RWPE2 (cell line): ENCODE results near the gene KLHL26.

Experiments used
- ATAC-seq: fragments of 200-7000 bp; cut with Tn5 transposase; 3 replicates; pipeline ENCODE4 v1.9.1; 2021; ENCODE audit warnings: low read depth
- DNase-seq: peaks from one replicate; pipeline ENCODE4 v3.0.0-alpha.2; 2020; ENCODE audit warnings: low spot score
- H3K27ac ChIP-seq: fragments of 450-650 bp; 2 replicates; pipeline ENCODE4 v1.5.1; 2017; ENCODE audit warnings: mild to moderate bottlenecking; ENCODE audit not compliant: poor library complexity, severe bottlenecking
- H3K27me3 ChIP-seq: fragments of 250-450 bp; sonication (Bioruptor Pico); 2 replicates; pipeline ENCODE4 v1.5.1; 2021; ENCODE audit warnings: mild to moderate bottlenecking, moderate library complexity; ENCODE audit not compliant: insufficient read depth, poor library complexity, severe bottlenecking
- H3K36me3 ChIP-seq: fragments of 250-450 bp; sonication (Bioruptor Pico); 2 replicates; pipeline ENCODE4 v1.5.1; 2020; ENCODE audit warnings: low read depth, mild to moderate bottlenecking, moderate library complexity
- H3K4me1 ChIP-seq: fragments of 250-450 bp; sonication (Bioruptor Pico); 2 replicates; pipeline ENCODE4 v1.5.1; 2021; ENCODE audit warnings: mild to moderate bottlenecking, moderate library complexity; ENCODE audit not compliant: insufficient read depth, poor library complexity, severe bottlenecking
- H3K4me3 ChIP-seq: fragments of 250-450 bp; sonication (Bioruptor Pico); 2 replicates; pipeline ENCODE4 v1.5.1; 2021; ENCODE audit warnings: mild to moderate bottlenecking, moderate library complexity; ENCODE audit not compliant: severe bottlenecking
- H3K9me3 ChIP-seq: fragments of 250-450 bp; sonication (Bioruptor Pico); 2 replicates; pipeline ENCODE4 v1.5.1; 2021; ENCODE audit warnings: mild to moderate bottlenecking, moderate library complexity; ENCODE audit not compliant: severe bottlenecking
- TF ChIP-seq, protein P1 (sequence below): fragments of 450-650 bp; IDR thresholded peaks from one replicate; pipeline ENCODE4 v1.5.1; 2017; ENCODE audit warnings: mild to moderate bottlenecking, moderate library complexity; ENCODE audit not compliant: poor library complexity, severe bottlenecking

The KLHL26 gene

DNA sequence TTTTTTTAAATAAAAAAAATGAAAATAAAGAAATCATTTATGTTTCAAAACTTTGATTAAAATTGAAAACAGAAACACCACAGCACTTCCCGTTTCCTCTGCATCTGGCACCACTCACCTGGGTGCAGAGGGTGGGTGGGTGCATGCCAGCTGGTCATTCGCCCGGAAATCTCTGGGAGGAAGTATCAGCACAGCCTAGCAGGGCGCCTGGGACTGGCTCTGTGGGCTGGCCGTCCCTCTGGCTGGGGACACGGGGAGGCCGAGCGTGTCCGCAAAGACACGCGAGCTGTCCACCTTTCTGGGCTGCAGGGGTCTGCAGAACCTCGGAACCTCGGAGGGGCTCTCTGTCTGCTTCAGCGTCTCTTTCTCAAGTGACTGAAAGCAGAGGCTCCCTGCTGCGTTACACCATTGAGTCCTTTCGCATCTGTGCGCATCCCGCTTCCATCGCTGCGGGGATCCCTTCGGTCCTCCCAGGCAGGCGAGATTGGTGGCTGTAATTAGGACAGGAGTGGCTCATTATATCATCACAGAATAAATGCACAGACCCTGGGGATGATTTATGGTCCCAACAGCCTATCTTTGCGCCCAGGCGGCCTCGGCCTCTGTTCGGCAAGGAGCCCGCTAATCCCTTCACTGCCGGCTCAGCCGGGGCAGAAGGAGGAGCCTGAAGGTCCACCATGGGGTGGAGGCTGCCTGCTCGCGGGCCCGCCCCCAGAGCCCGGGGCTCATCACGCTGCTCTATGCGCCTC lies 63.8 kb downstream of the KLHL26 start:
- no peak for DNase-seq
- no peaks in the 10 kb centered on the region for H3K27me3 ChIP-seq
- ATAC-seq: peak; percentile 86
- TF ChIP-seq, protein P1, sequence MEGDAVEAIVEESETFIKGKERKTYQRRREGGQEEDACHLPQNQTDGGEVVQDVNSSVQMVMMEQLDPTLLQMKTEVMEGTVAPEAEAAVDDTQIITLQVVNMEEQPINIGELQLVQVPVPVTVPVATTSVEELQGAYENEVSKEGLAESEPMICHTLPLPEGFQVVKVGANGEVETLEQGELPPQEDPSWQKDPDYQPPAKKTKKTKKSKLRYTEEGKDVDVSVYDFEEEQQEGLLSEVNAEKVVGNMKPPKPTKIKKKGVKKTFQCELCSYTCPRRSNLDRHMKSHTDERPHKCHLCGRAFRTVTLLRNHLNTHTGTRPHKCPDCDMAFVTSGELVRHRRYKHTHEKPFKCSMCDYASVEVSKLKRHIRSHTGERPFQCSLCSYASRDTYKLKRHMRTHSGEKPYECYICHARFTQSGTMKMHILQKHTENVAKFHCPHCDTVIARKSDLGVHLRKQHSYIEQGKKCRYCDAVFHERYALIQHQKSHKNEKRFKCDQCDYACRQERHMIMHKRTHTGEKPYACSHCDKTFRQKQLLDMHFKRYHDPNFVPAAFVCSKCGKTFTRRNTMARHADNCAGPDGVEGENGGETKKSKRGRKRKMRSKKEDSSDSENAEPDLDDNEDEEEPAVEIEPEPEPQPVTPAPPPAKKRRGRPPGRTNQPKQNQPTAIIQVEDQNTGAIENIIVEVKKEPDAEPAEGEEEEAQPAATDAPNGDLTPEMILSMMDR: no peak
- H3K4me3 ChIP-seq: peak overlapping the region; percentile 13
- peak overlapping the region; percentile 48 for H3K27ac ChIP-seq
- H3K4me1 ChIP-seq: peaks cover 15% of the 10 kb centered on the region
- no peaks in the 10 kb centered on the region for H3K9me3 ChIP-seq
- H3K36me3 ChIP-seq: no peaks in the 10 kb centered on the region

DNA sequence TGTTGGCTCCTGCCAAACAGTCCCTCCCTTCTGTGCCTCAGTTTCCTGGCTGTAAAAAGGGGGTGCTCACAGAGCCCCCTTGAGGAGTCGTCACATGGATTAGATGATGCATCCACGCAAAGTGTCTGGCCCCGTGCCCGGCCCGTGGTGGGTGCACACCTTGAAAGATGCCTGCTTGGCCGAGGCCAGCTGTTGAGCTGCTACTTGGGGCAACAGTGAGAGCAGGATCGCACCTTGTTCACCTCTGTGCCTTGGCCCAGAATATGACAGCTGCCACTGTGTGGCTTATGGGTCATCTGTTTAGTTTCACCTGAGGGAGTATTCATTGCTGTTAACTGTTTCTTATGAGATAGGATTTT lies 64.4 kb downstream of the KLHL26 start:
- Histone ChIP-seq H3K9me3 (no peaks in the 10 kb centered on the region), H3K4me1 (peaks cover 15% of the 10 kb centered on the region), H3K4me3 (no peak overlapping the region), H3K27ac (peak overlapping the region; percentile 48), H3K27me3 (no peaks in the 10 kb centered on the region), H3K36me3 (no peaks in the 10 kb centered on the region)
- ATAC-seq (no peak), DNase-seq (no peak)
- TF ChIP-seq, protein P1: no peak

DNA sequence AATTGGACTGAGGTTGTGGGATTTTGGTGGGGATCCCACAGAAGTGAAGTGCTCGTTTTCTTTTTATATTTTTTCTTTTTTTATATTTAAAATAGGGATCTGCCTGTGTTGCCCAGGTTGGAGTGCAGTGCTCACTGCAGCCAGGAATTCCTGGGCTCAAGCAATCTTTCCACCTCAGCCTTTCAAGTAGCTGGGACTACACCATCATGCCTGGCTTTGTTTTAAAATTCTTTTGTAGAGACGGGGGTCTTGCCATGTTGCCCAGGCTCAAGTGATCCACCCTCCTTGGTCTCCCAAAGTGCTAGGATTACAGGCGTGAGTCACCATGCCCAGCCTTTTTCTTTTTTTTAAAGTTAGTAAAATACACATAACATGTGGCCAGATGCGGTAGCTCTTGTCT lies 67.2 kb downstream of the KLHL26 start:
- Histone ChIP-seq H3K27me3 (no peaks in the 10 kb centered on the region), H3K9me3 (no peaks in the 10 kb centered on the region), H3K4me1 (peaks cover 12% of the 10 kb centered on the region), H3K4me3 (no peak overlapping the region), H3K27ac (no peak overlapping the region), H3K36me3 (no peaks in the 10 kb centered on the region)
- ATAC-seq (no peak), DNase-seq (no peak)
- TF ChIP-seq, protein P1: no peak

DNA sequence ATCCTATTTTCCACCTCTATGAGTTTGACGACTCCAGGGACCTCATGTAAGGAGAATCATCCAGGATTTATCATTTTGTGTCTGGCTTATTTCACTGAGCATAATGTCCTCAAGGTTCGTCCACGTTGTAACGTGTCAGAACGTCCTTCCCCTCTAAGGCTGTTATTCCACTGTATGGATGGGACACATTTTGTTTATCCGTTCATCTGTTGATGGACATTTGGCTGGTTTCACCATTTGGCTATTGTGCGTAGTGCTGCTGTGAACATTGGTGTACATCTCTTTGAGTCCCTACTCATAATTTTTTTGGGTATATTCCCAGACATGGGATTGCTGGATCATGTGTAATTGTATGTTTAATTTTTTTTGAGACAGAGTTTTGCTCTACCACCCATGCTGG lies 68.1 kb downstream of the KLHL26 start:
- H3K4me1 ChIP-seq: peaks cover 3% of the 10 kb centered on the region
- H3K27me3 ChIP-seq: no peaks in the 10 kb centered on the region
- H3K4me3 ChIP-seq: no peak overlapping the region
- ATAC-seq (no peak), DNase-seq (no peak)
- no peak overlapping the region for H3K27ac ChIP-seq
- TF ChIP-seq, protein P1: no peak
- H3K36me3 ChIP-seq: no peaks in the 10 kb centered on the region
- no peaks in the 10 kb centered on the region for H3K9me3 ChIP-seq
